ENCODE measurements around the gene ZNF407. TPM values are rescaled to one million over a fixed set of nuclear protein-coding genes. Genes with fewer than 3 reads are reported as not detected.

ZNF407 gene
- total and polyA plus RNA-seq, 12 donors, result 2.5 to 14.9 (median 12.7) TPM

DNA sequence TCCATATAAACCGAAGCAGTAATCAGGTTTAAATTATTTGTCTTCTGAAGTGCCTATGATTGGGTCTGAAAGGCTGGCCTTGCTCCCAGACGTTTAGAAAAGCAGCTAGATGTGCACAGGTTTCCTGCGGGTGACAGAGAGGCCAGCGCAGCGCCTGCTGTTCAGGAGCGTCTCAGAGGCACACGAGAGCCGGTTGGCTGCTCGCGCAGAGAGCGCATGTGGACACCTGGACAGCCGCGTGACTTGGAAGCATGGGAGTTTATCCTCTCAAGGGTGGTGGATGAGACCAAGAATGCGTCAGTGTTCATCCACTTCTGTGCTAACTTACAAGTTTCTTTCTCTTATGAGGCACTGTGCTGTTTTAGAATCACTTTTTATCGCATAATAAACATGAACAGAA, 307.6 kb downstream of the ZNF407 start:
- no peaks in the 10 kb centered on the region for H3K4me1 ChIP-seq
- H3K4me3 ChIP-seq, result no peak overlapping the region
- peak in 1 of 2 donors; percentile 19 for DNase-seq
- H3K36me3 ChIP-seq, result peaks cover 0 to 6% (median 0%) of the 10 kb centered on the region in 9 donors
- peak in 1 of 8 donors; percentile 31 for ATAC-seq
- no peaks in the 10 kb centered on the region for H3K9me3 ChIP-seq
- no peak overlapping the region for H3K27ac ChIP-seq
- TF ChIP-seq, protein P1, sequence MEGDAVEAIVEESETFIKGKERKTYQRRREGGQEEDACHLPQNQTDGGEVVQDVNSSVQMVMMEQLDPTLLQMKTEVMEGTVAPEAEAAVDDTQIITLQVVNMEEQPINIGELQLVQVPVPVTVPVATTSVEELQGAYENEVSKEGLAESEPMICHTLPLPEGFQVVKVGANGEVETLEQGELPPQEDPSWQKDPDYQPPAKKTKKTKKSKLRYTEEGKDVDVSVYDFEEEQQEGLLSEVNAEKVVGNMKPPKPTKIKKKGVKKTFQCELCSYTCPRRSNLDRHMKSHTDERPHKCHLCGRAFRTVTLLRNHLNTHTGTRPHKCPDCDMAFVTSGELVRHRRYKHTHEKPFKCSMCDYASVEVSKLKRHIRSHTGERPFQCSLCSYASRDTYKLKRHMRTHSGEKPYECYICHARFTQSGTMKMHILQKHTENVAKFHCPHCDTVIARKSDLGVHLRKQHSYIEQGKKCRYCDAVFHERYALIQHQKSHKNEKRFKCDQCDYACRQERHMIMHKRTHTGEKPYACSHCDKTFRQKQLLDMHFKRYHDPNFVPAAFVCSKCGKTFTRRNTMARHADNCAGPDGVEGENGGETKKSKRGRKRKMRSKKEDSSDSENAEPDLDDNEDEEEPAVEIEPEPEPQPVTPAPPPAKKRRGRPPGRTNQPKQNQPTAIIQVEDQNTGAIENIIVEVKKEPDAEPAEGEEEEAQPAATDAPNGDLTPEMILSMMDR (IDR thresholded peaks at IDR 0.05), result no peak
- 72 to 78% methylated on average over 15 of the region's 15 CpGs for WGBS, 2 donors
- intact Hi-C loops (cut with DNase I), result loop anchor here in 2 of 10 donors (10.0 kb wide), 2 partner anchors 50 to 230 kb away; no protein-coding TSS in a partner anchor
- H3K27me3 ChIP-seq, result no peaks in the 10 kb centered on the region

DNA sequence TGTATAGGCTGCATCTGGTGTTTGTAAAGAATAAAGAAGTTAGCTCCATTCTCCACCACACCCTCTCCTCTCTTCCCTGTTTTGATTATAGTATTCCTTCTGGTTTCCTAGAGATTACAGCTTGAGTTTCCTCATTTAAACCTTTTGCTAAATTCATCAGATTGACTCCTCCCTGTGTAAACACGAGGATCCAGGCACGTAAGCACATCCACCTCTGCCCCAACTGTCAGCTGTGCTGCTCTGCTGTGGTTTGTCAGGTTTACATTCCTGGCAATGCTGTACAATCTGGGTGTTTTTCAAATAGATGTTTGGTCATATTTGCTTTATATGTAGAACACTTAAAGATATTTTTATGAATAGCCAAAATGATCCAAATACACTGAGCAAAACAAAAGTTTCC, 308.5 kb downstream of the ZNF407 start:
- Histone ChIP-seq H3K4me1 (no peaks in the 10 kb centered on the region), H3K4me3 (no peak overlapping the region), H3K9me3 (no peaks in the 10 kb centered on the region), H3K27ac (no peak overlapping the region), H3K27me3 (no peaks in the 10 kb centered on the region), H3K36me3 (peaks cover 0 to 6% (median 0%) of the 10 kb centered on the region in 9 donors)
- intact Hi-C loops (cut with DNase I), result loop anchor here in 2 of 10 donors (10.0 kb wide), 2 partner anchors 49 to 231 kb away; no protein-coding TSS in a partner anchor
- WGBS, 2 donors, result 66 to 70% methylated on average over 2 of the region's 2 CpGs
- ATAC-seq, result no peak
- no peak for DNase-seq
- TF ChIP-seq, protein P1 (IDR thresholded peaks at IDR 0.05), result no peak

DNA sequence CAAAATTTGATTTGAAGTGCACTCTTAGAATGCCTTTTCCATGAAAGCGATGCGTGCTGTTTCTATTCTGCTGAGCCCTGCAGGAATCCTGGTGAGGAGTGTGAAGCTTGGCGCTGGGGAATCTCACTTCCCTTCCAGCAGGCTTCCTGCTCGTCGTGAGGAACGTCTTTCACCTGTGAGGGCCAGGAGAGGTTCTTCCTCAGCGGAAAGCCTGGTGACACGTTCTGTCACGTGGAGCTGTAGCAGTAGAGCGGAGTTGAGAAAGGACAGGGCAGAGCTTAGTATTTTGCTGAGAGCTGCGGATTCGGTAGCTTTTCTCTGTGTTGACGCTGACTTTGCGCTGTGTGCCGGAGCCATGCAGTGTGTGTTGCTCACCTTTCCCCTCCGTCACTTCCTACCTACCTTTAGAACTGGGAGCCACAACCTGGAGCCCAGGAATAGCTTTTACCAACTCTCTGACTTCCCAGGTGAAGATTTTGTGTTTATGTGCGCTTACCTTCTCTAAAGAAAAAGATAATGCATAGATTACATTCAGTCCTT, 316.5 kb downstream of the ZNF407 start:
- ATAC-seq (no peak), DNase-seq (no peak)
- TF ChIP-seq, protein P1 (IDR thresholded peaks at IDR 0.05), result no peak
- Histone ChIP-seq H3K4me1 (peaks cover 0 to 3% (median 0%) of the 10 kb centered on the region in 9 donors), H3K4me3 (no peak overlapping the region), H3K9me3 (no peaks in the 10 kb centered on the region), H3K36me3 (peaks cover 0 to 5% (median 0%) of the 10 kb centered on the region in 9 donors), H3K27ac (no peak overlapping the region), H3K27me3 (no peaks in the 10 kb centered on the region)
- WGBS, 2 donors, result 74 to 80% methylated on average over 17 of the region's 17 CpGs
- intact Hi-C loops (cut with DNase I), result no loop called here

DNA sequence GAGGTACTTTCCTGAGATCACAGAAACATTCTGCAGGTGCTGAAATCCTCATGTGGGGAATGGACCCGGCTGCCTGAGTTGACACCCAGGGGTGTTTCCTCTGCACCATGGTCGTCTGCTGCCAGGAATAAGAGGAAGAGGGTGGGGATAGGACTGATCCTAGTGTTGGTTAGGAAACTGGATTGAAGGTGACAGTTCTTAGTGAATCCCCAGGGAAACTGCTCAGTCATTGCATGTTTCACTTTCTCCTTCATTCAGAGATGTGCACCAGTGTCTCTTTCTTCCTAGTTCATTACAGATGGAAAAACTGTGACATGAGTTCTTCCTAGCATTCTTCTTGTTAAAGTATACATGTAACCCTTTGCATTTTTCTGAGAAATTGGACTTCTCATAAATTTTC, 317.0 kb downstream of the ZNF407 start:
- Histone ChIP-seq H3K4me1 (peaks cover 0 to 3% (median 0%) of the 10 kb centered on the region in 9 donors), H3K9me3 (no peaks in the 10 kb centered on the region), H3K4me3 (no peak overlapping the region), H3K27ac (no peak overlapping the region), H3K27me3 (no peaks in the 10 kb centered on the region), H3K36me3 (peaks cover 0 to 5% (median 0%) of the 10 kb centered on the region in 9 donors)
- ATAC-seq (no peak), DNase-seq (no peak)
- 64% methylated on average over 2 of the region's 2 CpGs for WGBS, 2 donors
- TF ChIP-seq, protein P1 (IDR thresholded peaks at IDR 0.05), result no peak
- intact Hi-C loops (cut with DNase I), result no loop called here
